GM06990 (cell line): Measurements from ENCODE around the gene TERT.
A peak's percentile ranks its signal among the peaks of the same experiment; 100 is the strongest.

Experiments
- DNase-seq: peaks from one replicate; pipeline ENCODE4 v3.0.0-alpha.2; 2011; ENCODE audit not compliant: insufficient read length; ENCODE audit errors: extremely low read depth
- H3K27me3 ChIP-seq: replicated peaks from 2 replicates; pipeline ENCODE4 v1.6.0; 2011; ENCODE audit warnings: low read length; ENCODE audit not compliant: control insufficient read depth, insufficient read depth
- H3K36me3 ChIP-seq: 2 replicates; pipeline ENCODE4 v1.5.1; 2011; ENCODE audit warnings: low read length; ENCODE audit not compliant: control insufficient read depth, insufficient read depth
- H3K4me3 ChIP-seq: replicated peaks from 2 replicates; pipeline ENCODE4 v1.5.1; 2011; ENCODE audit warnings: low read depth, mild to moderate bottlenecking, control low read depth, low read length
- CTCF ChIP-seq: IDR thresholded peaks from 2 replicates; pipeline ENCODE4 v1.5.1; 2011; ENCODE audit warnings: low read length, control low read depth, mild to moderate bottlenecking, inconsistent platforms; ENCODE audit not compliant: insufficient read depth, poor library complexity, severe bottlenecking

Gene TERT

GRCh38 chr5:1315018-1315708, 20.3 kb upstream of the TERT start:
- no peak overlapping the region for H3K4me3 ChIP-seq
- no peaks in the 10 kb centered on the region for H3K27me3 ChIP-seq
- peaks cover 16% of the 10 kb centered on the region for H3K36me3 ChIP-seq
- no peak for DNase-seq
- no peak for TF ChIP-seq CTCF

GRCh38 chr5:1314564-1314982, 19.7 kb upstream of the TERT start:
- Histone ChIP-seq H3K36me3 (peaks cover 10% of the 10 kb centered on the region), H3K4me3 (no peak overlapping the region), H3K27me3 (no peaks in the 10 kb centered on the region)
- TF ChIP-seq CTCF: no peak
- peak; percentile 24 for DNase-seq

- peak; percentile 86 for DNase-seq
- H3K4me3 ChIP-seq: no peak overlapping the region
- peaks cover 3% of the 10 kb centered on the region for H3K36me3 ChIP-seq
- H3K27me3 ChIP-seq: no peaks in the 10 kb centered on the region; the same call in 1 of the 2 replicates
- no peak for TF ChIP-seq CTCF
These were observed 18.3 kb upstream of the TERT start for GRCh38 chr5:1312993-1313833.

GRCh38 chr5:1312206-1312605, 17.3 kb upstream of the TERT start:
- DNase-seq: peak; percentile 43
- Histone ChIP-seq H3K4me3 (no peak overlapping the region), H3K27me3 (no peaks in the 10 kb centered on the region; the same call in 1 of the 2 replicates), H3K36me3 (no peaks in the 10 kb centered on the region; the same call in 1 of the 2 replicates)
- no peak for TF ChIP-seq CTCF

GRCh38 chr5:1311439-1312055, 16.7 kb upstream of the TERT start:
- H3K4me3 ChIP-seq: no peak overlapping the region
- TF ChIP-seq CTCF: no peak
- DNase-seq: peak; percentile 9
- no peaks in the 10 kb centered on the region for H3K36me3 ChIP-seq
- no peaks in the 10 kb centered on the region; the same call in 1 of the 2 replicates for H3K27me3 ChIP-seq
